ENCODE data around the gene BRAP. TPM values are rescaled to one million over a fixed set of nuclear protein-coding genes. Genes with fewer than 3 reads are reported as not detected.
A peak's percentile ranks its signal among the peaks of the same experiment; 100 is the strongest.
"Not testable (repeated sequence)": the region's sequence is repeated elsewhere in the genome, so short reads cannot be mapped to it uniquely, and the experiment has no call there.

BRAP gene
- total RNA-seq, 2 experiments from 2014 or later: 22.4 to 25.8 TPM

DNA sequence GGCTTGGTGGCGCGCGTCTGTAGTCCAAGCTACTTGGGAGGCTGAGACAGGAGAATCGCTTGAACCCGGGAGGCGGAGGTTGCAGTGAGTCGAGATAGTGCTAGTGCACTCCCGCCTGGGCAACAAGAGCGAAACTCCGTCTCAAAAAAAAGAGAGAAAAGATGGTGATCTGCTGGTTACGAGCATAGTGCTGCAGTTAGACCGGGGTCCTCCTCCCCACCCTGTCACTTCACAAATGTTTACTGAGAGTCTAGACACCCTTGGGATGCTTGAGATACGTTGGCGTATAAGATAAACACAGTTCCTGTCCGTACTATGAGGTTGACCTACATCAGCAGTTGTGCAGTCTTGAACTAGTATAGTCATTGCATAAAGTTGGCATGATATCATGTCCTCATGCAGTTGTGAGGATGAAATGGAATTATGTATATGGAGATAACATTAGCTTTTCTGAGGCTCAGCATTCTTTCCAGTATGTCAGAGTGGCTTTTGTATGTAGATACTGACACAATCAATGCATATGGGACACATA, 884 bp upstream of the BRAP start:
- Mint-ChIP-seq H3K27ac (peak overlapping the region; percentile 86), H3K4me1 (ENCODE audit: low read depth) (peaks cover 46% of the 10 kb centered on the region), H3K36me3 (ENCODE audit: low read depth) (peaks cover 45% of the 10 kb centered on the region), H3K4me3 (peak overlapping the region; percentile 95), H3K27me3 (no peaks in the 10 kb centered on the region), H3K9me3 (no peaks in the 10 kb centered on the region)
- intact Hi-C loops (cut with DNase I, micrococcal nuclease): loop anchor here (1.0 to 10.0 kb wide), 7 partner anchors 127 to 1974 kb away; partner anchors contain the start of genes DDX54 (in 1 of the 2), ERP29 (in 1 of the 2), FAM222A (in 1 of the 2) and HECTD4 (in 1 of the 2)
- no peaks in the 10 kb centered on the region for H3K9me3 ChIP-seq (ENCODE audit: control insufficient read depth in 1 of 2, insufficient read depth in 1 of 2, low read length in 2 of 2)
- CTCF ChIA-PET: no interaction called here
- H3K36me3 ChIP-seq (ENCODE audit: insufficient read depth, low read length): peaks cover 15% of the 10 kb centered on the region
- POLR2A ChIA-PET: interaction anchor here (1.0 to 2.7 kb wide), 6 partner anchors 13 to 681 kb away, joined by 3 to 11 read pairs (median 3); partner anchors contain the start of gene MAPKAPK5
- ATAC-seq (ENCODE audit: poor library complexity) (peak; percentile 47), DNase-seq (peak in 2 of 14 experiments; percentile 16 to 21)
- H3K4me1 ChIP-seq (ENCODE audit: insufficient read depth, low read length): peaks cover 27% of the 10 kb centered on the region
- peak overlapping the region; percentile 92 for H3K4me3 ChIP-seq (ENCODE audit: low read length)
- peak overlapping the region; percentile 46 to 76 for H3K27ac ChIP-seq (ENCODE audit: low read depth in 1 of 2, low read length in 2 of 2)
- no peaks in the 10 kb centered on the region for H3K27me3 ChIP-seq (ENCODE audit: control insufficient read depth in 1 of 2, insufficient read depth in 2 of 2, low read length in 2 of 2)
- TF ChIP-seq, protein P1, sequence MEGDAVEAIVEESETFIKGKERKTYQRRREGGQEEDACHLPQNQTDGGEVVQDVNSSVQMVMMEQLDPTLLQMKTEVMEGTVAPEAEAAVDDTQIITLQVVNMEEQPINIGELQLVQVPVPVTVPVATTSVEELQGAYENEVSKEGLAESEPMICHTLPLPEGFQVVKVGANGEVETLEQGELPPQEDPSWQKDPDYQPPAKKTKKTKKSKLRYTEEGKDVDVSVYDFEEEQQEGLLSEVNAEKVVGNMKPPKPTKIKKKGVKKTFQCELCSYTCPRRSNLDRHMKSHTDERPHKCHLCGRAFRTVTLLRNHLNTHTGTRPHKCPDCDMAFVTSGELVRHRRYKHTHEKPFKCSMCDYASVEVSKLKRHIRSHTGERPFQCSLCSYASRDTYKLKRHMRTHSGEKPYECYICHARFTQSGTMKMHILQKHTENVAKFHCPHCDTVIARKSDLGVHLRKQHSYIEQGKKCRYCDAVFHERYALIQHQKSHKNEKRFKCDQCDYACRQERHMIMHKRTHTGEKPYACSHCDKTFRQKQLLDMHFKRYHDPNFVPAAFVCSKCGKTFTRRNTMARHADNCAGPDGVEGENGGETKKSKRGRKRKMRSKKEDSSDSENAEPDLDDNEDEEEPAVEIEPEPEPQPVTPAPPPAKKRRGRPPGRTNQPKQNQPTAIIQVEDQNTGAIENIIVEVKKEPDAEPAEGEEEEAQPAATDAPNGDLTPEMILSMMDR (IDR thresholded peaks at IDR 0.05): no peak

DNA sequence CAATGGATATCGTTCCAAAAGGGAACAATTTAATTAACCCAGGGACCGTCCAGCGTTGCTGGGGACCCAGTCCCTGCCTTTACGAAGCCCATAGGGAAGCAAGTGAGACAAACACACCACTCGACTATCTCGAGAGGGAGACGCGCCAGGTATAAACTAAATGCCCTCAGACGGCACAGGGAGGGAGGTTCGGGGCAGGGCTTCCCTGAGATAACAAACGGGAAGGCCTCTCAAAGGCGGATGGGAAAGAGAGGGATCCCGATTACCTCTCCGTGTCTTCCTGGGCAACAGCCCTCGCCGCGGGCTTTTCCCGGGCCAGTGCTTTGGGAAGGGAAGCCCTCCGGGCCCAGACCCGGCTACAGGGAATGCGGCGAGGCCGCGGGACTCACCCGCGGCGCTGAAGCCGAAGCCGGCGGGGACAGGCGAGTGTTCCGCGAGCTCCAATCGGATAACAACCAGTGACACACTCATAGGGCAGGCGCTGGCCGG, 390 bp downstream of the BRAP start:
- Mint-ChIP-seq H3K9me3 (no peaks in the 10 kb centered on the region), H3K4me1 (ENCODE audit: low read depth) (peaks cover 46% of the 10 kb centered on the region), H3K27ac (peak overlapping the region; percentile 86), H3K27me3 (no peaks in the 10 kb centered on the region), H3K36me3 (ENCODE audit: low read depth) (peaks cover 50% of the 10 kb centered on the region), H3K4me3 (peak overlapping the region; percentile 94)
- H3K9me3 ChIP-seq (ENCODE audit: control insufficient read depth in 1 of 2, insufficient read depth in 1 of 2, low read length in 2 of 2): no peaks in the 10 kb centered on the region
- H3K4me1 ChIP-seq (ENCODE audit: insufficient read depth, low read length): peaks cover 27% of the 10 kb centered on the region
- H3K4me3 ChIP-seq (ENCODE audit: low read length): peak overlapping the region; percentile 92
- ChIA-PET POLR2A (interaction anchor here (0.6 to 2.7 kb wide), 14 partner anchors 11 to 1254 kb away, joined by 3 to 11 read pairs (median 3); partner anchors contain the start of genes ATXN2, ERP29, MAPKAPK5 and TMEM116), CTCF (interaction anchor here (0.9 kb wide), 1 partner anchor 288 kb away, joined by 3 read pairs; no protein-coding TSS in a partner anchor)
- peak overlapping the region; percentile 46 to 65 for H3K27ac ChIP-seq (ENCODE audit: low read depth in 1 of 2, low read length in 2 of 2)
- no peaks in the 10 kb centered on the region for H3K27me3 ChIP-seq (ENCODE audit: control insufficient read depth in 1 of 2, insufficient read depth in 2 of 2, low read length in 2 of 2)
- ATAC-seq (ENCODE audit: poor library complexity): peak; percentile 10
- peaks cover 27% of the 10 kb centered on the region for H3K36me3 ChIP-seq (ENCODE audit: insufficient read depth, low read length)
- DNase-seq: peak in 1 of 14 experiments; percentile 5
- TF ChIP-seq, protein P1 (IDR thresholded peaks at IDR 0.05): no peak
- intact Hi-C loops (cut with DNase I, micrococcal nuclease): loop anchor here in 1 of 2 experiments (2.0 to 10.0 kb wide), 6 partner anchors 87 to 1973 kb away; partner anchors contain the start of genes ATXN2, DDX54, ERP29 and FAM222A

DNA sequence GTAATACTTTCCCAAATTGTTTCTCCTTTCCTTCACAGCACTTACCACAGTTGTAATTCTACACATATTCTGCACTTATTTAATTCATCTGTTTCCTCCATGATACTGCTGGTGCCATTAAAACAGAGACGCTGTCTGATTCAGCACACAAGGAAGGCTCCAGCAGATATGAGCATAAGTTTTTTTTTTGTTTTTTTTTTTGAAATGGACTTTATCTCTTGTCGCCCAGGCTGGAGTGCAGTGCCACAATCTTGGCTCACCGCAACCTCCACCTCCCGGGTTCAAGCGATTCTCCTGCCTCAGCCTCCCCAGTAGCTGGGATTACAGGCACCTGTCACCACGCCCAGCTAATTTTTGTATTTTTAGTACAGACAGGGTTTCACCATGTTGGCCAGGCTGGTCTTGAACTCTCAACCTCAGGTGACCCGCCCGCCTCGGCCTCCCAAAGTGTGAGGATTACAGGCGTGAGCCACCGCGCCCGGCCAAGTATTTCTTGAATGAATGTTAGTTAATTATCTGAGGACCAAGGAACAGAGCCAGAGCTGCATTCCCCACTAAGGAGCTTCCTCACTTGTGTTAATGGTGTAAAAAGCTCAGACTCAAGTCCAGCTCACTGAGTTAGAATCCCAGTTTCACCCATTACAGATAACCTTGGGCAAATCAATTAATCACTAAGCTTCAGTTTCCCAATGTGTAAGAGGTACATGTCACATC, 1.1 kb downstream of the BRAP start:
- Histone ChIP-seq H3K4me1 (ENCODE audit: insufficient read depth, low read length) (peaks cover 27% of the 10 kb centered on the region), H3K36me3 (ENCODE audit: insufficient read depth, low read length) (peaks cover 34% of the 10 kb centered on the region), H3K4me3 (ENCODE audit: low read length) (peak overlapping the region; percentile 92), H3K27ac (ENCODE audit: low read depth in 1 of 2, low read length in 2 of 2) (peak overlapping the region; percentile 7 to 65)
- Mint-ChIP-seq H3K27ac (peak overlapping the region; percentile 86), H3K36me3 (ENCODE audit: low read depth) (peaks cover 55% of the 10 kb centered on the region), H3K4me1 (ENCODE audit: low read depth) (peaks cover 46% of the 10 kb centered on the region), H3K4me3 (peak overlapping the region; percentile 94)
- not testable (repeated sequence) for ATAC-seq (ENCODE audit: poor library complexity); H3K27me3 Mint-ChIP-seq; H3K27me3 ChIP-seq (ENCODE audit: control insufficient read depth in 1 of 2, insufficient read depth in 2 of 2, low read length in 2 of 2); H3K9me3 ChIP-seq (ENCODE audit: control insufficient read depth in 1 of 2, insufficient read depth in 1 of 2, low read length in 2 of 2); H3K9me3 Mint-ChIP-seq
- POLR2A ChIA-PET: interaction anchor here (1.2 to 2.7 kb wide), 4 partner anchors 11 to 329 kb away, joined by 3 to 7 read pairs (median 4); partner anchors contain the start of genes ATXN2, ERP29 and TMEM116
- peak in 1 of 14 experiments; percentile 6 for DNase-seq
- intact Hi-C loops (cut with DNase I, micrococcal nuclease): loop anchor here in 1 of 2 experiments (2.0 to 10.0 kb wide), 7 partner anchors 86 to 1972 kb away; partner anchors contain the start of genes ATXN2, DDX54, ERP29 and FAM222A
- CTCF ChIA-PET: interaction anchor here (0.9 kb wide), 1 partner anchor 287 kb away, joined by 3 read pairs; no protein-coding TSS in a partner anchor
